Measurements from ENCODE around the gene ST7. TPM values are rescaled to one million over a fixed set of nuclear protein-coding genes. Genes with fewer than 3 reads are reported as not detected.

The ST7 gene
- total RNA-seq, 1 experiment from 2014 or later = 27.2 TPM

GRCh38 chr7:117190746-117191435 is 237.6 kb downstream of the ST7 start:
- no peak for DNase-seq (ENCODE audit: low read depth)

GRCh38 chr7:117192108-117192507 is 238.8 kb downstream of the ST7 start:
- DNase-seq (ENCODE audit: low read depth) = no peak

- peak; percentile 25 for DNase-seq (ENCODE audit: low read depth)
Observed at GRCh38 chr7:117193564-117193963, 240.3 kb downstream of the ST7 start.

GRCh38 chr7:117194445-117194844 is 241.1 kb downstream of the ST7 start:
- DNase-seq (ENCODE audit: low read depth) = no peak

GRCh38 chr7:117195361-117196029 is 242.2 kb downstream of the ST7 start:
- DNase-seq (ENCODE audit: low read depth) = no peak

- no peak for DNase-seq (ENCODE audit: low read depth)
Observed at GRCh38 chr7:117200132-117200531, 246.8 kb downstream of the ST7 start.

- no peak for DNase-seq (ENCODE audit: low read depth)
Observed at GRCh38 chr7:117200786-117201458, 247.6 kb downstream of the ST7 start.

GRCh38 chr7:117202511-117202910 is 249.2 kb downstream of the ST7 start:
- peak; percentile 18 for DNase-seq (ENCODE audit: low read depth)

- no peak for DNase-seq (ENCODE audit: low read depth)
Observed at GRCh38 chr7:117203205-117203604, 249.9 kb downstream of the ST7 start.

- DNase-seq (ENCODE audit: low read depth) = no peak
Observed at GRCh38 chr7:117205873-117206272, 252.6 kb downstream of the ST7 start.

GRCh38 chr7:117208257-117208656 is 255.0 kb downstream of the ST7 start:
- DNase-seq (ENCODE audit: low read depth) = no peak

- DNase-seq (ENCODE audit: low read depth) = no peak
Observed at GRCh38 chr7:117210397-117210796, 257.1 kb downstream of the ST7 start.

GRCh38 chr7:117210908-117211307 is 257.6 kb downstream of the ST7 start:
- no peak for DNase-seq (ENCODE audit: low read depth)

GRCh38 chr7:117211614-117212013 is 258.3 kb downstream of the ST7 start:
- no peak for DNase-seq (ENCODE audit: low read depth)

GRCh38 chr7:117212969-117213877 is 259.9 kb downstream of the ST7 start:
- DNase-seq (ENCODE audit: low read depth) = peak; percentile 64

GRCh38 chr7:117216010-117216409 is 262.7 kb downstream of the ST7 start:
- DNase-seq (ENCODE audit: low read depth) = no peak

GRCh38 chr7:117216436-117217069 is 263.3 kb downstream of the ST7 start:
- no peak for DNase-seq (ENCODE audit: low read depth)

- DNase-seq (ENCODE audit: low read depth) = no peak
Observed at GRCh38 chr7:117217106-117218035, 264.1 kb downstream of the ST7 start.

- no peak for DNase-seq (ENCODE audit: low read depth)
Observed at GRCh38 chr7:117218700-117219099, 265.4 kb downstream of the ST7 start.

GRCh38 chr7:117219485-117219884 is 266.2 kb downstream of the ST7 start:
- no peak for DNase-seq (ENCODE audit: low read depth)

Data from M059J (cell line).